Body of pancreas (tissue), 4 donors: ENCODE results near the gene PBX3.

ENCODE experiments used
- POLR2A ChIP-seq, 3 donors: fragments of 450-650 bp; IDR thresholded peaks; one replicate each; pipeline ENCODE4 v1.6.1; 2016; ENCODE audit warnings: antibody characterized with exemption in 3 of 3, mild to moderate bottlenecking in 2 of 3
- TF ChIP-seq, protein P1 (sequence below), 7 experiments: fragments of 450-650 bp in 4 of 7; fragments of 200-600 bp in 3 of 7; sonication (generic) in 3 of 7; IDR thresholded peaks; one replicate each; pipeline ENCODE4 v1.5.1; 2016 to 2019; ENCODE audit warnings: antibody characterized with exemption in 7 of 7

DNA sequence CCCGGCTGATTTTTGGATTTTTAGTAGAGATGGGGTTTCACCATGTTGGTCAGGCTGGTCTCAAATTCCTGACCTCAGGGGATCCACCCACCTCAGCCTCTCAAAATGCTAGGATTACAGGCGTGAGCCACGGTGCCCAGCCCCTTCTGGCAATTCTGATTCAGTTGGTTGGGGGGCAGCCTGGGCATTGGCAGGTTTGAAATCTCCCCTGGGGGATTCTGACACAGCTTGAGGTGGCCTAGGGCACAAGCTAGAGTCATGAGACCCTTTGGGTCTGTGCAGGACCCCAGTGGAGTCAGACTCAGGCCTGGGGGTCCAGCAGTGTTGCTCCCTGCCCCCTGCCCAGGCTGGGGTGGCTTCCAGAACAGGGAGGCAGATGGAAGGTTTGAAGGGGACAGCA lies 239.8 kb downstream of the PBX3 start:
- TF ChIP-seq POLR2A (IDR thresholded peaks at IDR 0.05) = no peak
- TF ChIP-seq, protein P1, sequence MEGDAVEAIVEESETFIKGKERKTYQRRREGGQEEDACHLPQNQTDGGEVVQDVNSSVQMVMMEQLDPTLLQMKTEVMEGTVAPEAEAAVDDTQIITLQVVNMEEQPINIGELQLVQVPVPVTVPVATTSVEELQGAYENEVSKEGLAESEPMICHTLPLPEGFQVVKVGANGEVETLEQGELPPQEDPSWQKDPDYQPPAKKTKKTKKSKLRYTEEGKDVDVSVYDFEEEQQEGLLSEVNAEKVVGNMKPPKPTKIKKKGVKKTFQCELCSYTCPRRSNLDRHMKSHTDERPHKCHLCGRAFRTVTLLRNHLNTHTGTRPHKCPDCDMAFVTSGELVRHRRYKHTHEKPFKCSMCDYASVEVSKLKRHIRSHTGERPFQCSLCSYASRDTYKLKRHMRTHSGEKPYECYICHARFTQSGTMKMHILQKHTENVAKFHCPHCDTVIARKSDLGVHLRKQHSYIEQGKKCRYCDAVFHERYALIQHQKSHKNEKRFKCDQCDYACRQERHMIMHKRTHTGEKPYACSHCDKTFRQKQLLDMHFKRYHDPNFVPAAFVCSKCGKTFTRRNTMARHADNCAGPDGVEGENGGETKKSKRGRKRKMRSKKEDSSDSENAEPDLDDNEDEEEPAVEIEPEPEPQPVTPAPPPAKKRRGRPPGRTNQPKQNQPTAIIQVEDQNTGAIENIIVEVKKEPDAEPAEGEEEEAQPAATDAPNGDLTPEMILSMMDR (IDR thresholded peaks at IDR 0.05) = no peak
